ENCODE results near the gene C1QTNF7. TPM values are rescaled to one million over a fixed set of nuclear protein-coding genes. Genes with fewer than 3 reads are reported as not detected.

C1QTNF7 gene
- total RNA-seq, 1 donor from 2014 or later, result not detected

GRCh38 chr4:15482842-15483241 is 55.0 kb downstream of the C1QTNF7 start:
- Mint-ChIP-seq H3K9me3 (peaks cover 17% of the 10 kb centered on the region), H3K4me1 (no peaks in the 10 kb centered on the region), H3K4me3 (no peak overlapping the region), H3K27me3 (no peaks in the 10 kb centered on the region), H3K27ac (no peak overlapping the region), H3K36me3 (ENCODE audit: low read depth) (no peaks in the 10 kb centered on the region)
- CTCF ChIA-PET, result no interaction called here
- POLR2A ChIA-PET, result no interaction called here
- ATAC-seq (ENCODE audit: low read depth) (no peak), DNase-seq (no peak)
- TF ChIP-seq CTCF (IDR thresholded peaks at IDR 0.05), result no peak
- intact Hi-C loops (cut with micrococcal nuclease), result no loop called here

- no peak overlapping the region for H3K4me3 Mint-ChIP-seq
- DNase-seq (no peak), ATAC-seq (ENCODE audit: low read depth) (no peak)
- peaks cover 4% of the 10 kb centered on the region for H3K36me3 Mint-ChIP-seq (ENCODE audit: low read depth)
- no peaks in the 10 kb centered on the region for H3K4me1 Mint-ChIP-seq
- ChIA-PET CTCF (no interaction called here), POLR2A (no interaction called here)
- intact Hi-C loops (cut with micrococcal nuclease), result no loop called here
- no peak overlapping the region for H3K27ac Mint-ChIP-seq
- H3K27me3 Mint-ChIP-seq, result peaks cover 3% of the 10 kb centered on the region
- H3K9me3 Mint-ChIP-seq, result peaks cover 36% of the 10 kb centered on the region
- TF ChIP-seq CTCF (IDR thresholded peaks at IDR 0.05), result no peak
Measured at GRCh38 chr4:15488136-15488535, 60.3 kb downstream of the C1QTNF7 start.

- Mint-ChIP-seq H3K4me1 (no peaks in the 10 kb centered on the region), H3K27me3 (peaks cover 3% of the 10 kb centered on the region), H3K9me3 (peaks cover 36% of the 10 kb centered on the region), H3K4me3 (no peak overlapping the region), H3K27ac (no peak overlapping the region), H3K36me3 (ENCODE audit: low read depth) (peaks cover 4% of the 10 kb centered on the region)
- ChIA-PET POLR2A (no interaction called here), CTCF (no interaction called here)
- ATAC-seq (ENCODE audit: low read depth) (no peak), DNase-seq (no peak)
- intact Hi-C loops (cut with micrococcal nuclease), result no loop called here
- TF ChIP-seq CTCF (IDR thresholded peaks at IDR 0.05), result no peak
Measured at GRCh38 chr4:15488658-15489470, 61.0 kb downstream of the C1QTNF7 start.

GRCh38 chr4:15489551-15489950 is 61.7 kb downstream of the C1QTNF7 start:
- POLR2A ChIA-PET, result no interaction called here
- peaks cover 4% of the 10 kb centered on the region for H3K36me3 Mint-ChIP-seq (ENCODE audit: low read depth)
- peaks cover 3% of the 10 kb centered on the region for H3K27me3 Mint-ChIP-seq
- H3K27ac Mint-ChIP-seq, result no peak overlapping the region
- intact Hi-C loops (cut with micrococcal nuclease), result no loop called here
- no peak overlapping the region for H3K4me3 Mint-ChIP-seq
- no peak for TF ChIP-seq CTCF (IDR thresholded peaks at IDR 0.05)
- DNase-seq, result no peak
- CTCF ChIA-PET, result no interaction called here
- H3K4me1 Mint-ChIP-seq, result no peaks in the 10 kb centered on the region
- peaks cover 36% of the 10 kb centered on the region for H3K9me3 Mint-ChIP-seq
- ATAC-seq (ENCODE audit: low read depth), result no peak

GRCh38 chr4:15493411-15493810 is 65.6 kb downstream of the C1QTNF7 start:
- no peak overlapping the region for H3K27ac Mint-ChIP-seq
- no peak for DNase-seq
- POLR2A ChIA-PET, result no interaction called here

More at GRCh38 chr4:15493411-15493810, 65.6 kb downstream of the C1QTNF7 start:
- Mint-ChIP-seq H3K9me3 (peaks cover 16% of the 10 kb centered on the region), H3K36me3 (ENCODE audit: low read depth) (peaks cover 4% of the 10 kb centered on the region), H3K4me1 (no peaks in the 10 kb centered on the region), H3K4me3 (no peak overlapping the region), H3K27me3 (peaks cover 3% of the 10 kb centered on the region)
- CTCF ChIA-PET, result no interaction called here
- no peak for TF ChIP-seq CTCF (IDR thresholded peaks at IDR 0.05)
- ATAC-seq (ENCODE audit: low read depth), result no peak
- intact Hi-C loops (cut with micrococcal nuclease), result no loop called here
